T-cell (primary cell): ENCODE data around the gene ZBTB11. TPM values are rescaled to one million over a fixed set of nuclear protein-coding genes. Genes with fewer than 3 reads are reported as not detected.

Experiments used
- ATAC-seq, 4 experiments: fragments of 200-7000 bp in 3 of 4; fragments of 150-1000 bp in 1 of 4; cut with Tn5 transposase; replicated peaks in 1 of 4; 1 replicate in 3 of 4; 2 replicates in 1 of 4; pipeline ENCODE4 v1.10.0; 2021; ENCODE audit warnings: moderate library complexity in 3 of 4, mild to moderate bottlenecking in 2 of 4, moderate number of reproducible peaks in 1 of 4
- CTCF ChIA-PET, 2 donors: fragments of 300-600 bp; sonication (Branson Sonifier 250); formaldehyde crosslinking; loops; one replicate each; lab custom pipeline; 2022; ENCODE audit warnings: antibody characterized with exemption in 2 of 2; lab: Charles Lee
- POLR2A ChIA-PET, 2 donors: fragments of 300-600 bp; sonication (Branson Sonifier 250); formaldehyde crosslinking; loops; one replicate each; lab custom pipeline; 2022; ENCODE audit warnings: antibody characterized with exemption in 2 of 2; lab: Charles Lee
- DNase-seq, 35 experiments: peaks; one replicate each; pipeline versions ENCODE4 v3.0.0 to v3.0.0-alpha.2; 2013 to 2023
- H3K27ac ChIP-seq: one replicate; pipeline ENCODE4 v1.5.1; 2013; ENCODE audit warnings: low read length
- H3K27me3 ChIP-seq, 2 experiments: replicated peaks in 1 of 2; 1 replicate in 1 of 2; 2 replicates in 1 of 2; pipeline versions ENCODE4 v1.6.1 to v1.7.0; 2013; ENCODE audit warnings: low read length in 1 of 2, mixed read lengths in 1 of 2; ENCODE audit not compliant: control insufficient read depth in 2 of 2, insufficient read depth in 2 of 2; ENCODE audit errors: extremely low read depth in 1 of 2
- H3K36me3 ChIP-seq, 2 donors: 1 replicate in 1 of 2; 2 replicates in 1 of 2; pipeline versions ENCODE4 v1.6.1 to v1.7.0; 2013; ENCODE audit warnings: low read length in 1 of 2; ENCODE audit not compliant: control insufficient read depth in 2 of 2, insufficient read depth in 1 of 2; ENCODE audit errors: extremely low read depth in 1 of 2
- H3K4me1 ChIP-seq, 2 experiments: 1 replicate in 1 of 2; 2 replicates in 1 of 2; pipeline versions ENCODE4 v1.6.1 to v1.7.0; 2013; ENCODE audit warnings: low read length in 2 of 2, mixed read lengths in 1 of 2; ENCODE audit not compliant: insufficient read depth in 2 of 2, control insufficient read depth in 1 of 2; ENCODE audit errors: extremely low read depth in 1 of 2
- H3K4me3 ChIP-seq, 2 donors: 1 replicate in 1 of 2; 2 replicates in 1 of 2; pipeline versions ENCODE4 v1.5.1 to v1.7.0; 2013; ENCODE audit warnings: mild to moderate bottlenecking in 2 of 2, low read length in 1 of 2, moderate library complexity in 1 of 2; ENCODE audit not compliant: control insufficient read depth in 1 of 2; ENCODE audit errors: extremely low read depth in 1 of 2
- H3K9me3 ChIP-seq: 2 replicates; pipeline ENCODE4 v1.7.0; 2013
- H3K27ac Mint-ChIP-seq, 2 donors: one replicate each; pipeline ENCODE4 v1.8.0; 2020 to 2021; ENCODE audit warnings: mild to moderate bottlenecking in 2 of 2, mixed read lengths in 2 of 2
- H3K27me3 Mint-ChIP-seq, 2 donors: one replicate each; pipeline ENCODE4 v1.8.0; 2021 to 2022; ENCODE audit warnings: mixed read lengths in 2 of 2
- H3K36me3 Mint-ChIP-seq: one replicate; pipeline ENCODE4 v1.8.0; 2021; ENCODE audit warnings: mixed read lengths
- H3K4me1 Mint-ChIP-seq, 3 donors: one replicate each; pipeline ENCODE4 v1.8.0; 2020 to 2022; ENCODE audit warnings: mixed read lengths in 3 of 3, mild to moderate bottlenecking in 1 of 3
- H3K4me3 Mint-ChIP-seq, 3 donors: one replicate each; pipeline ENCODE4 v1.8.0; 2020 to 2022; ENCODE audit warnings: mild to moderate bottlenecking in 3 of 3, mixed read lengths in 3 of 3, moderate library complexity in 3 of 3
- H3K9me3 Mint-ChIP-seq, 3 donors: one replicate each; pipeline ENCODE4 v1.8.0; 2020 to 2022; ENCODE audit warnings: mixed read lengths in 3 of 3
- WGBS: methylation state at CpG from one replicate; pipeline ENCODE4 v1.1.5; 2013; ENCODE audit warnings: missing lambda C conversion rate; ENCODE audit not compliant: insufficient coverage; 5-methylcytosine and 5-hydroxymethylcytosine counted together
- total RNA-seq, 35 experiments: library from RNA in 6 of 35; stranded (reverse) in 6 of 35; fragments of 120-200 nt in 1 of 35; gene quantifications; one replicate each; pipeline versions ENCODE4 v1.2.1 to v1.2.4 and lab custom pipeline; 2013 to 2026

Gene ZBTB11, protein sequence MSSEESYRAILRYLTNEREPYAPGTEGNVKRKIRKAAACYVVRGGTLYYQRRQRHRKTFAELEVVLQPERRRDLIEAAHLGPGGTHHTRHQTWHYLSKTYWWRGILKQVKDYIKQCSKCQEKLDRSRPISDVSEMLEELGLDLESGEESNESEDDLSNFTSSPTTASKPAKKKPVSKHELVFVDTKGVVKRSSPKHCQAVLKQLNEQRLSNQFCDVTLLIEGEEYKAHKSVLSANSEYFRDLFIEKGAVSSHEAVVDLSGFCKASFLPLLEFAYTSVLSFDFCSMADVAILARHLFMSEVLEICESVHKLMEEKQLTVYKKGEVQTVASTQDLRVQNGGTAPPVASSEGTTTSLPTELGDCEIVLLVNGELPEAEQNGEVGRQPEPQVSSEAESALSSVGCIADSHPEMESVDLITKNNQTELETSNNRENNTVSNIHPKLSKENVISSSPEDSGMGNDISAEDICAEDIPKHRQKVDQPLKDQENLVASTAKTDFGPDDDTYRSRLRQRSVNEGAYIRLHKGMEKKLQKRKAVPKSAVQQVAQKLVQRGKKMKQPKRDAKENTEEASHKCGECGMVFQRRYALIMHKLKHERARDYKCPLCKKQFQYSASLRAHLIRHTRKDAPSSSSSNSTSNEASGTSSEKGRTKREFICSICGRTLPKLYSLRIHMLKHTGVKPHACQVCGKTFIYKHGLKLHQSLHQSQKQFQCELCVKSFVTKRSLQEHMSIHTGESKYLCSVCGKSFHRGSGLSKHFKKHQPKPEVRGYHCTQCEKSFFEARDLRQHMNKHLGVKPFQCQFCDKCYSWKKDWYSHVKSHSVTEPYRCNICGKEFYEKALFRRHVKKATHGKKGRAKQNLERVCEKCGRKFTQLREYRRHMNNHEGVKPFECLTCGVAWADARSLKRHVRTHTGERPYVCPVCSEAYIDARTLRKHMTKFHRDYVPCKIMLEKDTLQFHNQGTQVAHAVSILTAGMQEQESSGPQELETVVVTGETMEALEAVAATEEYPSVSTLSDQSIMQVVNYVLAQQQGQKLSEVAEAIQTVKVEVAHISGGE
- 10 to 100 TPM; 38.7 to 61.4 (median 45.6) TPM for total RNA-seq
- total RNA-seq (2013) = 63.4 TPM
- total RNA-seq (lab: John Stamatoyannopoulos, UW) = 113 to 276 (median 170) reads per million in 29 experiments

- CTCF ChIA-PET = interaction anchor here (0.6 to 3.8 kb wide), 5 partner anchors 8 to 128 kb away, joined by 3 to 13 read pairs (median 4); partner anchors contain the start of gene PCNP (in 1 of the 2)
- Mint-ChIP-seq H3K4me1 (peaks cover 58 to 59% (median 58%) of the 10 kb centered on the region in 3 donors), H3K27me3 (no peaks in the 10 kb centered on the region), H3K9me3 (no peaks in the 10 kb centered on the region), H3K36me3 (peaks cover 22% of the 10 kb centered on the region), H3K27ac (peak within 1 kb of the TSS; percentile 97 to 99), H3K4me3 (peak within 1 kb of the TSS; percentile 91 to 98 (median 95))
- Histone ChIP-seq H3K27me3 (no peaks in the 10 kb centered on the region), H3K9me3 (no peaks in the 10 kb centered on the region), H3K4me3 (peak within 1 kb of the TSS; percentile 89 to 97), H3K36me3 (peaks cover 9 to 19% of the 10 kb centered on the region in 2 donors), H3K27ac (peak within 1 kb of the TSS; percentile 98), H3K4me1 (peaks cover 24 to 32% of the 10 kb centered on the region in 2 experiments)
- ATAC-seq (peak; percentile 72 to 75 (median 72)), DNase-seq (peak; percentile 98 to 100 (median 100))
- POLR2A ChIA-PET = interaction anchor here (0.6 to 4.5 kb wide), 11 partner anchors 9 to 847 kb away, joined by 3 to 37 read pairs (median 5); partner anchors contain the start of genes CEP97 (in 2 of the 2), PCNP (in 2 of the 2), RPL24 (in 2 of the 2) and NXPE3 (in 1 of the 2)
- WGBS = under 1% methylated on average over 50 of the region's 57 CpGs
Measured at GRCh38 chr3:101676765-101677435, at the start of gene ZBTB11. TSS of gene ZBTB11 (minus strand) at chr3:101677132. CDS start at chr3:101676914, 218 bp downstream.

DNA sequence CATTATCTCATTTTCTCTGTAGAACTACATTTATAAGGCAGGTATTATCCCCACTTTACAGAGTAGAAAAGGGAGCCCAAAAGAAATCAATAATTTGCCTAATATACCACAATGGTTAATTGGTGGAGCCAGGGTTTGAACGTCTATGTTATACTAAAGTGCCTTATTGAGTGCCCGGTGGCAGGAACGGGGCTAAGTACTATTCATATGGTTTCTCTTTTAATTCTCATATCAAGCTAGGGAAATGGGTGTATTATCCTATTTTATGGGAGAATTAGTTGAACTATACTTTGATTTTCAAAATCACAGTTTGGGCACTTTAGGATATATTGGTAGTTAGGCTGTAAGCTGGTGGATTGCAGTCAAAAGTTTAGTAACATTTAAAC is 49.0 kb upstream of the ZBTB11 start:
- Histone ChIP-seq H3K36me3 (peaks cover 4 to 24% of the 10 kb centered on the region in 2 donors), H3K9me3 (no peaks in the 10 kb centered on the region), H3K27me3 (no peaks in the 10 kb centered on the region), H3K4me3 (peak overlapping the region; percentile 75 to 99), H3K4me1 (peaks cover 24 to 30% of the 10 kb centered on the region in 2 experiments), H3K27ac (no peak overlapping the region)
- no peak for DNase-seq
- POLR2A ChIA-PET = interaction anchor here (0.6 kb wide), 2 partner anchors 12 to 109 kb away, joined by 3 to 5 read pairs; no protein-coding TSS in a partner anchor
- no peaks in the 10 kb centered on the region for H3K9me3 Mint-ChIP-seq
- no peak for ATAC-seq
- peaks cover 40 to 45% (median 42%) of the 10 kb centered on the region in 3 donors for H3K4me1 Mint-ChIP-seq
- no peaks in the 10 kb centered on the region for H3K27me3 Mint-ChIP-seq
- peak overlapping the region; percentile 98 to 99 for H3K27ac Mint-ChIP-seq
- CTCF ChIA-PET = interaction anchor here in 1 of 2 donors (0.6 to 1.9 kb wide), 3 partner anchors 29 to 503 kb away, joined by 3 to 8 read pairs (median 3); no protein-coding TSS in a partner anchor
- peak overlapping the region; percentile 97 to 99 (median 98) for H3K4me3 Mint-ChIP-seq
- WGBS = no CpG with 5 or more reads among the region's 3 CpGs
- peaks cover 23% of the 10 kb centered on the region for H3K36me3 Mint-ChIP-seq

DNA sequence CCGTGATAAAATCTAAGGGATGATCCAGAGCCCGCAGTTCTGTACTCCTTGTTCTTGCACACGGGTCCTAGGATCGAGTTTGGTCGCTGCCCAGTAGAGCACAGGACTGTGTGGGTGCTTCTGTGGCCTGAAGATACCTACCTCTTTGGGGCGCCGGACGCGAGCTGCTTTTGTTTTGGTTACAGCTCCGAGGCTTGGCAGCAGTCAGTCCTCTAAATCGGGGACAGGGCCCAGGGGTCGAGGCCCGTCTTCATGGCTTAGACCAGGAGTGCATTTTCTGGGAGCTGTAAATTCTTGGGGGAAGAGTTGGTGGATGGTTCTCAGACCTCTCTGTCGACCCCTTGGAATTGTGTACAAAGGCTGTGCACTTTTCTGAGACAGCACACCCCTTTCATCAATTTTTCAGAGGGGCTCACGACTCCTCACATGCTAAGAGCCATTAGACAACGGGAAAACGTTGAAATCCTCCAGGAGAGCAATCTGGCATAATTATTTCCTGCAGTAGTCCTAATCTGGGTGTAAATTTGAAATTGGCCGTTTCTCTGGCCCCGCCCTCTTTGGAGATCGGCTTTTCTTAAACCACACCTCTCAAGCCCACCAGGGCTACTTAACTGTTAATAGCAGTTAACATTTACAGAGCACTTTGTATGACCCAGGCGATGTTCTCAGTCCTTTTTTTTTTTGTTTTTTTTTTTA is 48.4 kb upstream of the ZBTB11 start:
- Histone ChIP-seq H3K36me3 (peaks cover 4 to 20% of the 10 kb centered on the region in 2 donors), H3K4me3 (peak overlapping the region; percentile 75 to 99), H3K9me3 (no peaks in the 10 kb centered on the region), H3K27ac (peak overlapping the region; percentile 56), H3K4me1 (peaks cover 25 to 32% of the 10 kb centered on the region in 2 experiments), H3K27me3 (no peaks in the 10 kb centered on the region)
- WGBS = under 1% methylated on average over 11 of the region's 21 CpGs
- POLR2A ChIA-PET = interaction anchor here in 1 of 2 donors (0.7 to 1.7 kb wide), 7 partner anchors 39 to 151 kb away, joined by 3 to 10 read pairs (median 4); partner anchors contain the start of genes PCNP, RPL24 and ZBTB11
- H3K27me3 Mint-ChIP-seq = no peaks in the 10 kb centered on the region
- DNase-seq (peak in 23 of 35 experiments; percentile 3 to 43 (median 16)), ATAC-seq (peak; percentile 8 to 36 (median 26))
- CTCF ChIA-PET = interaction anchor here (0.6 to 1.9 kb wide), 8 partner anchors 30 to 504 kb away, joined by 3 to 8 read pairs (median 4); partner anchors contain the start of gene PCNP (in 1 of the 2)
- H3K4me1 Mint-ChIP-seq = peaks cover 43 to 50% (median 46%) of the 10 kb centered on the region in 3 donors
- peak overlapping the region; percentile 98 to 99 for H3K27ac Mint-ChIP-seq
- peaks cover 19% of the 10 kb centered on the region for H3K36me3 Mint-ChIP-seq
- H3K4me3 Mint-ChIP-seq = peak overlapping the region; percentile 97 to 99 (median 98)
- no peaks in the 10 kb centered on the region for H3K9me3 Mint-ChIP-seq

DNA sequence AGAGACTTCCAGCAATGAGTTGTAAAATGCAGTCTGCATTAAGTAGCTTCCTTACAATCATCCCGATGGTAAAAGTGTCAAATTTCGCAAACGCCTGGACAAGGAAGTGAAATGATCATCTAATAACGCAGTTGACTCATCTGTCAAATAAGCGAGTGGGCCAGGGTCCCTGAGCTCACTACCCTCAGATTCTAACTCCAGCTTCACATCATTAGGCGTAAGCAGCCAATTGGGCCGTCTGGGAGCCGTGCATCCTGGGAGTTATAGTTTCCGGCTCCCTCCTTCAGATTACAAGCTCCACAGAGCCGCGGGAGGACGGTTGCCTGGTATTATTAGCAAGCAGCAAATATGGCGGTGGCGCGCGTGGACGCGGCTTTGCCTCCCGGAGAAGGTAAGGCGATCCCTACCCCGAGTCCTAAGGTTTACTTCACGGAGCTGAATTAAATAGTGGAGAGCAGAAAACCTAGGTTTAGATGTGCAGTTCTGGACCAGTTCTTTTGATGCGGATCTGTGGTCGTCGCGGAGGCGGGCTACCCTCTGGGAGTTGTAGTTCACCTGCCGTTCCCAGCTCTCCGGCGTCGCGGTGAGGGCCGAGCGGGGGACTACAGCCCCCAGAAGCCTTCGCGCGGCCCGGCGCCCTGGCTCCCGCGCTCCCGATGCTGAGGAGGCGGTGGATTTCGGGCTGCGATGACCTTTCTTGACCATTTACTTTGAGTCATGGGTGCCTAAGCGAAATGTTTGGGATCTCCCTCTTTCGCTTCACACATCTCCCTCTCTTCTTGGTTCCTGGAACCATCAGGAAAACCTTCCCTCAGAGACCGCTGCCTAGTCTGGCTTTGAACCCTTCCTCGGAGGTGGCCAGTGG is 47.6 kb upstream of the ZBTB11 start, which contains the start of gene CEP97:
TSS of gene CEP97 (plus strand) at position 286 of the 865 bp plus-strand sequence. CDS start at position 349, 63 bp downstream.
- H3K9me3 ChIP-seq = no peaks in the 10 kb centered on the region
- no peaks in the 10 kb centered on the region for H3K27me3 Mint-ChIP-seq
- POLR2A ChIA-PET = interaction anchor here (0.6 to 1.7 kb wide), 14 partner anchors 18 to 1016 kb away, joined by 3 to 10 read pairs (median 4); partner anchors contain the start of genes ZBTB11 (in 2 of the 2), NFKBIZ (in 1 of the 2), NXPE3 (in 1 of the 2) and PCNP (in 1 of the 2)
- H3K27me3 ChIP-seq = no peaks in the 10 kb centered on the region
- H3K36me3 ChIP-seq = peaks cover 4 to 20% of the 10 kb centered on the region in 2 donors
- H3K4me3 ChIP-seq = peak within 1 kb of the TSS; percentile 75 to 99
- DNase-seq (peak; percentile 73 to 91 (median 82)), ATAC-seq (peak; percentile 95 to 99 (median 96))
- peak within 1 kb of the TSS; percentile 56 for H3K27ac ChIP-seq
- peak within 1 kb of the TSS; percentile 98 to 99 for H3K27ac Mint-ChIP-seq
- H3K4me1 ChIP-seq = peaks cover 25 to 33% of the 10 kb centered on the region in 2 experiments
- CTCF ChIA-PET = interaction anchor here (0.6 to 1.9 kb wide), 14 partner anchors 8 to 1893 kb away, joined by 3 to 12 read pairs (median 4); partner anchors contain the start of genes NXPE3 (in 1 of the 2), PCNP (in 1 of the 2) and RPL24 (in 1 of the 2)
- no peaks in the 10 kb centered on the region for H3K9me3 Mint-ChIP-seq
- H3K4me3 Mint-ChIP-seq = peak within 1 kb of the TSS; percentile 97 to 99 (median 98)
- peaks cover 14% of the 10 kb centered on the region for H3K36me3 Mint-ChIP-seq
- WGBS = under 1% methylated on average over 34 of the region's 49 CpGs
- peaks cover 45 to 56% (median 51%) of the 10 kb centered on the region in 3 donors for H3K4me1 Mint-ChIP-seq
